HG03354 (cell line): ENCODE results near the gene PACC1.
A peak's percentile ranks its signal among the peaks of the same experiment; 100 is the strongest.
"Not testable (repeated sequence)": the region's sequence is repeated elsewhere in the genome, so short reads cannot be mapped to it uniquely, and the experiment has no call there.

Experiments used
- ATAC-seq: cut with Tn5 transposase; IDR thresholded peaks from one replicate; pipeline ENCODE4 v1.9.1; 2021; ENCODE audit warnings: mild to moderate bottlenecking; ENCODE audit not compliant: unreplicated experiment, poor library complexity, severe bottlenecking

The PACC1 gene

DNA sequence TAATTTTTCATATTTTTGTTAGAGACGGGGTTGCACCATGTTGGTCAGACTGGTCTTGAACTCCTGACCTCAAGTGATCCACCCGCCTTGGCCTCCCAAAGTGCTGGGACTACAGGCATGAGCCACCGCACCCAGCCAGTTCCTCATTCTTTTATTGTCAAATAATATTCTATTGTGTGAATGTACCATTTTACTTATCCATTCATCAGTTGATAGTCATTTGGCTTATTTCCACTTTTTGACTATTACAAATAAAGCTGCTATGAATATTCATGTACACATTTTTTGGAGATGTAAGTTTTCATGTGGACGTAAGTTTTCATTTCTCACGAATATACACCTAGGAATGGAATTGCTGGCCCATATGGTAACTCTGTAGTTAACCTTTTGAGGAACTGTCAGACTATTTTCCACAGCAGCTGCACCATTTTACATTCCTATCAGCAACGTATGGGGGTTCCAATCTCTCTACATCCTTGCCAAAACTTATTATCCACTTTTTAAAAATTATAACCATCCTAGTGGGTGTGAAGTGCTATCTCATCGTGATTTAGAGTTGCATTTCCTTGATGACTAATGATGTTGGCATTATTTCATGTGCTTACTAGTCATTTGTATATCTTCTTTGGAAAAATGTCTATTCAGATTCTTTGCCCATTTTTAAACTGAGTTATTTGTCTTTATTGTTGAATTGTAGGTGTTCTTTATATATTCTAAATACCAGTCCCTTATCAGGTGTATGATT, 12.7 kb downstream of the PACC1 start:
- ATAC-seq, result no peak

DNA sequence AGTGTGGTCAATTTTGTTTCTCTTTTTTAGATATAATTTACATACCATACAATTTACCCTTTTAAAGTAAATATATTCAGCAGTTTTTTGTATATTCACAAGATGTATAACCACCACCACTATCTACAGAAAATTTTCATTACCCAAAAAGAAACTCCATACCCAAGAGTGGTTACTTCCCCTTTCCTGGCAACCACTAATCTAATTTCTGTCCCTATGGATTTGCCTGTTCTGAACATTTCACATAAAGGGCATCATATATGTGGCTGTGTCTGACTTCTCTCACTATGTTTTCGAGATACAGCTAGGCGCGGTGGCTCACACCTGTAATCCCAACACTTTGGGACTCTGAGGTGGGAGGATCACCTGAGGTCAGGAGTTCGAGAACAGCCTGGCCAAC, 13.6 kb downstream of the PACC1 start:
- ATAC-seq, result no peak

DNA sequence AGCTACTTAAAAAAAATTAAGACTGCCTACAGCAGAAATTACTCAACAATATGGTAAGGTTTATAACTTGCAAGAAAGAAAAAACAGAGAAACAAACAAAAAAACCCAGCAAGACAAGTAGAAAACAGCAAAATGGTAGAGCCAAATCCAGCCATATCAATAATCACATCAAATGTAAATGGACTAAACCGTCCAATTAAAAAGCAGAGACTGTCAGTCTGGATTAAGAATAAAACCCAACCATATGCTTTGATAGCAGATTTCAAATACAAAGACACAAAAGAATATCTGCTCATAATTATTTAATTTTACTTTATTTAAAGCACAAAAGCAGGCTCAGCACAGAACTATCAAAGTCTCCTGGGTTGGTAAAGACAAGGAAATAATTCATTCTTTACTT, 17.5 kb downstream of the PACC1 start:
- no peak for ATAC-seq

DNA sequence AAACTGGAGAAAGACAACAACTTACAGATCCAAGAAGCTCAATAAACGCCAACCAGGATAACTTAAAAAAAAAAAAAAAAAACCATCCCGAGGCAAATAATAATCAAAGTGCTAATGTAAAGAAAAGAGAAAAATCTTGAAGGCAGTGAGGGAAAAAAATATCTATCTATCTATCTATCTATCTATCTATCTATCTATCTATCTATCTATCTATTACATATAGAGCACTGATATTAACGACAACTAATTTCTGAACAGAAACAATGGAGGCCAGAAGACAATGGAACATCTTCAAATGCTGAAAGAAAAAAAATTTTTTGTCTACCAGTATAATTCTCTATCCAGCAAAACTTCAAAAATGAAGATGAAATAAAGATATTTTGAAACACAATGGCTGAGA, 18.0 kb downstream of the PACC1 start:
- no peak for ATAC-seq

DNA sequence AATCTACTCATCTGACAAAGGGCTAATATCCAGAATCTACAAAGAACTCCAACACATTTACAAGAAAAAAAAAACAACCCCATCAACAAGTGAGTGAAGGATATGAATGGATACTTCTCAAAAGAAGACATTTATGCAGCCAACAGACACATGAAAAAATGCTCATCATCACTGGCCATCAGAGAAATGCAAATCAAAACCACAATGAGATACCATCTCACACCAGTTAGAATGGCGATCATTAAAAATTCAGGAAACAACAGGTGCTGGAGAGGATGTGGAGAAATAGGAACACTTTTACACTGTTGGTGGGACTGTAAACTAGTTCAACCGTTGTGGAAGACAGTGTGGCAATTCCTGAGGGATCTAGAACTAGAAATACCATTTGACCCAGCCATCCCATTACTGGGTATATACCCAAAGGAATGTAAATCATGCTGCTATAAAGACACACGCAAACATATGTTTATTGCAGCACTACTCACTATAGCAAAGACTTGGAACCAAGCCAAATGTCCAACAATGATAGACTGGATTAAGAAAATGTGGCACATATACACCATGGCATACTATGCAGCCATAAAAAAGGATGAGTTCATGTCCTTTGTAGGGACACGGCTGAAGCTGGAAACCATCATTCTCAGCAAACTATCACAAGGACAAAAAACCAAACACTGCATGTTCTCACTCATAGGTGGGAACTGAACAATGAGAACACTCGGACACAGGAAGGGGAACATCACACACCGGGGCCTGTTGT, 18.8 kb downstream of the PACC1 start:
- ATAC-seq, result not testable (repeated sequence)

DNA sequence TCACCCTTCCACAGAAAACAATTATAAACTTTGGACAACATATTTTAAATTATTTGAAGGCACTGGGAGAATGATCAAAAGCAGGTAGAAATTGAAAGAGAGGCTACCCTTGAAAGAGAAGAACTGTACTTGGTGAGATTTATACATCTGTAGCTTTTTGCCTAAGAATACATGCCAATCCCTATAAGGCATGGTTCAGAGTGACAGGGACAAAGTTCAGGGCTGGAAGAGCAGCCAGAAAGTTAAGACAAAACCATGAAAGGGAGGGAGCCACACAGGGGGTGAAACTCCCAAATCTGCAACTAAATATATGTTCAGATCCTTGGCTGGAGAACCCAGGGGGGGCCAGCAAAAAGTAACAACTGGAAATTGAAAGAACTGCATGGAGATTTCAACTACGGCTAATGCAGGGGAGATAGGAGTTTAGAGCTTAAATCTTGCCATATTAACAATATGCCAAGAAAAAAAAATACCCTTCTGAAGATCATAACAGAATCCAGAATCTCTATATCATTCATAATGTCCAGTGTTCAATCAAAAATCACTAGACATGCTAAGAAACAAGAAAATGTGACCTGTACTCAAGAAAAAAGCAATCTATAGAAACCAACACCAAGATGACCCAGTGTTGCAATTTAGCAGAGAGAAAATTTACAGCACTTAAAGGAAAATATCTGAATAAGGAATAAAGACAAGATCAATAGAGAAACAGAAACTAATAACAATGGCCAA, 25.5 kb downstream of the PACC1 start:
- no peak for ATAC-seq

DNA sequence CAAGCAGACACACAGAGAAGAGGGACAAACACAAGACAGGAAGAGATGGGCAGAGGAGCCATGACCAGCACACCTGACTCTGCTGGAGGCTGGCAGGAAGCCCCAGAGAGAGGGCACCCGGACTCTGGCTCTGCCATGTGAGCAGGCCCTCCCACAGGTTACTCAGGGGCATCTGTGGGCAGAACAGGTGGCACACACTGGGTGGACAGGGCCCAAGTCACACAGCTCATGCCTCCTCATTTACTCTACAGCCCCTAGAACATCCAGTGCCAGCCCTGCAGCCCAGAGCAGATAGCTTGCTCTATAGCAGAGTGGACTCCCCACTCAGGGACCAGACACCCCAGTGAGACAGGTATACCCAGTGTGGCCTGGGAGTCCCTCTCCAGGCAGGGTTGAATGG, 28.7 kb downstream of the PACC1 start:
- ATAC-seq, result no peak

DNA sequence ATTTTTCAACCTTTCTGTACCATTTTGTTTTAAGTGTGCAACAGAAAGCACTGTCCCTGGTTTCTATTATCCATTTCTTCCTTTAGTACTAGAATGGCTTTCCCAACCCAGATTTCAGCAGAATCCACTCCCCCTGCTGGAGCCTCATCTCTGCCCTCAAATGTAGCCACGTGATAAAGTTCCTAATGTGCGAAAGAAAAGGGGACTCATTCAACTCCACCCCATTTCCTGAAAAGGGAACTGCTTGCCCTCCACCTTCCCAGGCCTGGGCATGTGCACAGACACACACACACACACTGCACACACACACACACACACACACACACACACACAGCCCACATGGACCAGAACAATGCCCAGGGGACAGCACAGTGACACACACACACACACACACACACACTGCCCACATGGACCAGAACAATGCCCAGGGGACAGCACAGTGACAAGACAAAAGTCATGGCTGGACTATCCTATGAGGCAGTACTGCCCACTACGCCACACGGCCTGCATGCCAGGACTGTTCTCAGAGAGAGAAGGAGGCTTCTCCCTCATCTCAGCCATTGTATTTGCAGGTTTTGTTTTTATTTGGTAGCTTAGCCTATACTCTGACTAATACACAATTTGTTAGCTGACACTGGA, 33.2 kb downstream of the PACC1 start:
- ATAC-seq, result no peak

DNA sequence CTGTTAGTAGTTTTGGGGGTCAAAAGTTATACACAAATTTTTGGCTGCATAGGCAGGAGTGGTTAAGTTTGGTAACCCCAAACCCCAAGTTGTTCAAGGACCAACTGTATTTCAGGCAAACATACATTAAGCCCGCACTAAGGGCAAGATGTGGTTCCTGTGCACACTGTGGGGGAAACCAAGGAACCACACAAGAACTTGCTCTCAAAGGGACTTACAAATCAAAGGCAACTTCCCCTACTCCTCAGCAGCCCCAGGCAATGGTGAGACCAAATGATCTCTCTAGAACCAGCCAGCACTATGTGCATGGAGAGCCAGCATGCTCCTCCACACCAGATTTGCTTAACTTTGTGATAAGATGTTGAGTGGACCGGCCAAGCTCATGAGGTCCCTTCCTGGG, 35.3 kb downstream of the PACC1 start:
- no peak for ATAC-seq

DNA sequence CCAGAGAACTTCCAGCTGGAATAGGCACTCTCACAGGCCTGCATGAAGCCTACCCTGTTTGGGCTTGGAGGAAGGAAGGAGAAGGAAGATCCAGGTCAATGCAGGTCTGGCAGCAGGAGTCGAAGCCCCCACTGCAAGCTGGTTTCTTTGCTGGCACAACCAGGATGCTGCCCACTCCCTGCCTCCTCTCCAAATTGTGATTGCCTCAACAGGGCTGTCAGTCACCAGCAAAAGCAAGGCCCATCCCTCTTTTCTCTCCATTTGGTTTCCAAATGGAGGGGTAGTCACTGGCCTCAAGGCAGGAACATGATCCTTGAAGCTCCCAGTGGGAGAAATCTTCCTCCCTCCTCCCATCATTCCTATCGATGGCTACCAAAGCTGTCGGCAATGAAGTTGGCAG, 37.0 kb downstream of the PACC1 start:
- ATAC-seq, result no peak

DNA sequence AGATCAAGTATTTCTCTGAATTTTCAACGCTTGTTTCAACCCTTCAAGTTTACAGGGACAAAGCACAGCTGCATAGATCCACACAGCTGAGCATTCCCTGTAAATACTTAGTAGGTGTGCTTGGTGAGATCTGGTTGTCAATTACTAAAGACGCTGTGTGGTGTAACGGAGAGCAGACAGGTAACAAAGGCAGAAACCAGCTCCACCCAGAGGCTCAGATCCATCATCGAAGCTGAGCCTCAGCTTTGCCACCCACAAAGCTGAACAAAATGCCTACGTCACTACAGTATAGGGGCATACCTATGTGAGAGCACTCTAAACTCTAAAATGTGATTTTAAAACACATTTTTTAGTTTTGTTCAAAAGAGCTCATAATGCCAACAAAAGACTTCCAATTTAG, 38.7 kb downstream of the PACC1 start:
- no peak for ATAC-seq

DNA sequence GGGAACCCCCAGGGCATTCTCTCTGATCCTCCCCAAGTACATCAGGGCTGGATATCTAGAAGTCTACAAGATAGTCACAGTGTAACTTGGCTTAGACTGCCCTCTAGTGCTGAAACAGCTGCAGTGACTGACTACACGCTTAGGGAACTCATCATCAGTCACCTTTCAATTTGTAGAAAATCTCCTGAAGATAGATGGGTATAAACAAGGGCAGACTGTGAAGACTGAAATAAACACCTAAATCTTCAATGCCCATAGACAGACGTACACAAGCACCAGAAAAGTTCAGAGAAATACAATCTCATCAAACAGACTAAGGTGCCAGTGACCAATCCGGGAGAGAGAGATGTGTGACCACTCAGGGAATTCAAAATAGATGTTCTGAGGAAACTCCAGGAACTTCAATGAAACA, 46.6 kb downstream of the PACC1 start:
- peak; percentile 93 for ATAC-seq

DNA sequence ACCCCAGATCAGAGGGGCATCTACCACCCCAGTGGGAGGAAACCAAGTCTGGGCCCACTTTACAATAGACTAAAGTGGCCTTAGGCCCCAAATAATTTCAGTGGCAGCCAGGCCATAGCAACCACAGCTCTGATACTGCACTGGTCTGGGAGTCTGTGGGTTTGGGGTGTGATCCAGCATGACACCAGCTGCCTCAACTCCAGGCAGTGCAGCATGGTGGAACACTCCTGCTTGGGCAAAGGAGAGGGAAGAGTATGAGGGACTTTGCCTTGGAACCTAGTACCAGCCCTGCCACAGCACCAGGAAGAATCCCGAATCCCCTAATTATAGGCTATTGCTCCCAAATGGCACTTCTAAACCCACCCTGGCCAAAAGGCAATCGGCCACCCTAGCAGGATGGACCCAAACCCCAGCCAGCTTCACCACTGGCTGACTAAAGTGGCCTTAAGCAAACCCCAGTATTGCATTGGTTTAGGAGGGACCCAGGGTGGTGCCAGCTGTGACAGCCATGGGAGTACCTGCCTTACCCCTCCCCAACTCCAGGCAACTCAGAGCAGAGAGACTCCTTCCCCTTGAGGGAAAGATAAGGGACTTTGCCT, 47.1 kb downstream of the PACC1 start:
- peak; percentile 20 for ATAC-seq

DNA sequence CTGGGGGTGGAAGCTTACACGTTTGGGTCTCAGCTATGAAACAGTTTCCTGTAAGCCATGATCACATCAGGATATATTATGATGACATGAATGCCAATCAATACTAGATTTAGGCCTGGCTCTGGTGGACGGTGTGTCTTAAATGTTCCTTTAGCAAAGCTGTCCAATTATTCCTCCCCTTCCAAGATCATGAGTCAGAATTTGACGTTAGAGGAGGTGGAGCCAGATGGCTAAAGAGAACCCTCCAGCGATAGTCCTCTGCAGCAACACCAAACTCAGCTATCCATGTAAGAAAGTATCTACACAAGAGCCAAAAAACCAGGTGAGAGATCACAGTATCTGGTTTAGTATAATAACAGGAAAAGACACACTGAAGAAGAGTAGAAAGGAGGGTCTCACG, 47.8 kb downstream of the PACC1 start:
- no peak for ATAC-seq

DNA sequence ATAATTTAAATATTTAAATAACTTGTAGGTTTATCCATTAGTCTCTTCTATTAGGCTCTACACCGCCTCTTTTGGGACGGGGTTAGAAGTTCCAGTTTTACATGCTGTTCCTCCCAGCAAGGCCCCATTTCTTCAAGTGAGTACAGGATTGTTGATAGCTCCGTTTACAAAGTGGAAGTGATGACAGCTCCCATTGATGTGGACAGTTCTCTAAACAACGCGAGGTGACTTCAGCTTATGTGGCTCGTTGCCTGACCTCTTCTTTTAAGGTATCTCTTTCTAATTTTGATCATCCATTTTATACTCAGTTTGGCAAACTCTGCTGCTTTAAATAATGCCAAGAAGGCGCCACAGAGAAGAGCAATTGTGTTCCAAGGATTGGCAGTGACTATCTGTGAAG, 49.7 kb downstream of the PACC1 start:
- no peak for ATAC-seq

DNA sequence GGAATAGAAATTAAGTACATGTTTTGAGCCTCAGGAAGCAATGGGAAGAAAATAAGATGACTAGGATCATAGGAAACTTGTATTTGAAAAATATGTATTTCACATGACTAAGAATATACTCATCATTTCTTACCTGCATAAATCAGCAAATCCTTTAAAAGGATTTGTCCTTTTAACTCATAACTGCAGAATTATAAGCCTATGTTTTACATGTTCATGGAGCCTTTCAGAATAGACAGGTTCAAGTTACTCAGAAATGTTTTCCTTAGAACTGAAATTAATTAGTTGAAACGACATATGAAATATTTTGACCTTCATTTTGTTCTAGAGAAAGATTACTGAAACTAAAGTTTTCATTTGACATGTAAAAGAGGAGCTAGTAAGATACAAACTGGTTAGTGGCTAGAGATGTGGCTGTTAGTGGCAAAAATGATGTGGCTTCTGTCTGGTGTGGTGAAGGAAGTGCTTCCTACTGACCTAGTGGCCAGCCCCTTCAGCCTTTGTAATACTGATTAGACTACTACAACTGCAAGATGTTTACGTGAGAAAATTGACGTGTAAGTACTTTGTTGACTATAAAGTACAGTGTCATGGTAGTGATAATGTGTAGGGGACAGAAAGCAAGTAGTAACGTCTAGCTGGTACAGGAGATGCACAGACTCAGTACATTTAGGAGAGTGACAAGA, 54.7 kb downstream of the PACC1 start:
- no peak for ATAC-seq

DNA sequence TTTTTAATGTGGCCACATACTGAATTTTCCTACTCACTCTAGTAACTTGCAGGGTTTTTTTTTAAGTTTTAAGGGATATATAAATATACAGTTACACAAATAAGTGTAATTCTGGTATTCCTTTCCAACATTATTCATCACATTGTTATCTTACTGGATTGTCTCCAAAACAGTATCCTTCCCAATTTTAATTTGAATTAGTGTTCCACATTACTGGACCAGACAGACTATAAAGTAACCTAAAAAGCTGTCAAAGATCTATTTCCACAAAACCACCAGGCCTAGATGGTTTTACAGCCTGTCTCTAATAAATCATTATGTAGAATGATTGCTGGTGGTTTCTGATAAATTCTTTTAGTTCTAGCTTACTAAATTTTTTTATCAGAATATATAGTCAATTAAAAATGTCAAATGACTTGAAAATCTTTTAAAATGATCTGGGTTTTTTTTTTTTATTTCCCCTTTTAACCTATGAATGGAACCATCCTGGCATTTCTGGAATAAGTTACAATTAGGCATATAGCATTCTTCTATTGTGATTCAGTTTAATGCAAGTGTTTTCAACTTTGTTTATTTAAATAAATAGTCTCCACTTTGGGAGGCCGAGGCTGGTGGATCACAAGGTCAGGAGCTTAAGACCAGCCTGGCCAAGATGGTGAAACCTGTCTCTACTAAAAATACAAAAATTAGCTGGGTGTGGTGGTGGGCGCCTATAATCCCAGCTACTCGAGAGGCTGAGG, 59.3 kb downstream of the PACC1 start:
- ATAC-seq, result no peak

DNA sequence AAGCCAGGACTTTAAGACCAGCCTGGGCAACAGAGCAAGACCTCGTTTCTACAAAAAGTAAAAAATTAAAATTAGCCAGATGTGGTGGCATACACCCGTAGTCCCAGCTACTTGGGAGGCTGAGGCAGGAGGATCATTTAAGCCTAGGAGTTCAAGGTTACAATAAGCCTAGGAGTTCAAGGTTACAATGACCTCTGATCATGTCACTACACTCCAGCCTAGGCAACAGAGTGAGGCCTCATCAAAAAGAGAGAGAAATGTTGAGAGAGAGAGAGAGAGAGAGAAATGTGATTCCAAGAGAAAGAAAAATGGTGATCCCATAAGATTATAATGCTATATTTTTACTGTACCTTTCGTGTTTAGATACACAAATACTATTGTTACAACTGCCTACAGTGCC, 60.2 kb downstream of the PACC1 start:
- ATAC-seq, result no peak

DNA sequence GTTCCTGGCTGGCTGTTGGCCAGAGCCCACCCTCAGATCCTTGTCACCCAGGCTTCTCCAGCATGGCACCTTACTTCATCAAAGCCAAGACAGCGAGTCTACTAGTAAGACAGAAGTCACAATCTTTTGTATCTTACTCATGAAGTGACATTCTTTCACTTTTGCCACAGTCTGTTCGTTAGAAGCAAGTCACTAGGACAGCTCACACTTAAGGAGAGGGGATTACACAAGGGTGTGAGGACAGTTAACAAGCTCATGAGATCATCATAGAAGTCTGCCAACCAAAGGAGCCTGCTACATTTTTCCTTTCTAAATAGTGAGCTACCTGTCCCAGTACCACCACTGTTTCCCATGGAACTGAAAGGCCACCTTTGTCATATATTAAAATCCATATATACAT, 61.5 kb downstream of the PACC1 start:
- no peak for ATAC-seq
